ENCODE measurements around the gene TRIM37.

Gene TRIM37

GRCh38 chr17:59106463-59107305 is at the start of gene TRIM37:
Gene TRIM37 (minus strand): TSS chr17:59106880. CDS start chr17:59106461, 419 bp downstream.
- H3K27me3 ChIP-seq (ENCODE audit: control insufficient read depth, insufficient read depth, low read length) = no peaks in the 10 kb centered on the region
- H3K27ac ChIP-seq (ENCODE audit: low read depth, low read length) = peak within 1 kb of the TSS; percentile 76
- H3K36me3 ChIP-seq (ENCODE audit: control insufficient read depth, insufficient read depth, low read length) = peaks cover 24% of the 10 kb centered on the region
- peaks cover 5% of the 10 kb centered on the region; the same call in 1 of the 2 replicates for H3K4me1 ChIP-seq (ENCODE audit: control insufficient read depth, insufficient read depth, low read length)
- H3K9me3 ChIP-seq (ENCODE audit: control insufficient read depth, insufficient read depth, low read depth, low read length) = no peaks in the 10 kb centered on the region
- H3K4me3 ChIP-seq (ENCODE audit: low read depth, low read length) = peak within 1 kb of the TSS; percentile 86
- peak within 1 kb of the TSS; percentile 73 for H3K9ac ChIP-seq (ENCODE audit: low read length)

GRCh38 chr17:59155439-59156177 is 48.9 kb upstream of the TRIM37 start, which contains the start of gene PRR11:
Gene PRR11 (plus strand): TSS chr17:59155746. CDS start chr17:59169753, 14,007 bp downstream.
- Histone ChIP-seq H3K4me3 (ENCODE audit: low read depth, low read length) (peak within 1 kb of the TSS; percentile 81), H3K9ac (ENCODE audit: low read length) (peak within 1 kb of the TSS; percentile 90), H3K9me3 (ENCODE audit: control insufficient read depth, insufficient read depth, low read depth, low read length) (no peaks in the 10 kb centered on the region), H3K27me3 (ENCODE audit: control insufficient read depth, insufficient read depth, low read length) (no peaks in the 10 kb centered on the region), H3K27ac (ENCODE audit: low read depth, low read length) (peak within 1 kb of the TSS; percentile 87), H3K36me3 (ENCODE audit: control insufficient read depth, insufficient read depth, low read length) (0 out of 2 replicates have a peak, but pooled peaks cover under 1% of the 10 kb centered on the region), H3K4me1 (ENCODE audit: control insufficient read depth, insufficient read depth, low read length) (peaks cover 21% of the 10 kb centered on the region)

- Histone ChIP-seq H3K9ac (ENCODE audit: low read length) (peak within 1 kb of the TSS; percentile 90), H3K9me3 (ENCODE audit: control insufficient read depth, insufficient read depth, low read depth, low read length) (no peaks in the 10 kb centered on the region), H3K4me1 (ENCODE audit: control insufficient read depth, insufficient read depth, low read length) (peaks cover 21% of the 10 kb centered on the region), H3K36me3 (ENCODE audit: control insufficient read depth, insufficient read depth, low read length) (no peaks in the 10 kb centered on the region), H3K27me3 (ENCODE audit: control insufficient read depth, insufficient read depth, low read length) (no peaks in the 10 kb centered on the region), H3K4me3 (ENCODE audit: low read depth, low read length) (peak within 1 kb of the TSS; percentile 81), H3K27ac (ENCODE audit: low read depth, low read length) (peak within 1 kb of the TSS; percentile 87)
Observed at GRCh38 chr17:59154721-59155438, 48.2 kb upstream of the TRIM37 start, which contains the start of gene SKA2. Gene SKA2 (minus strand): TSS chr17:59155186. CDS start chr17:59155163, 23 bp downstream.

- H3K9me3 ChIP-seq (ENCODE audit: control insufficient read depth, insufficient read depth, low read depth, low read length) = no peaks in the 10 kb centered on the region
- peak overlapping the region; percentile 87 for H3K27ac ChIP-seq (ENCODE audit: low read depth, low read length)
- peaks cover 21% of the 10 kb centered on the region for H3K4me1 ChIP-seq (ENCODE audit: control insufficient read depth, insufficient read depth, low read length)
- peak overlapping the region; percentile 90 for H3K9ac ChIP-seq (ENCODE audit: low read length)
- H3K36me3 ChIP-seq (ENCODE audit: control insufficient read depth, insufficient read depth, low read length) = no peaks in the 10 kb centered on the region
- H3K4me3 ChIP-seq (ENCODE audit: low read depth, low read length) = peak overlapping the region; percentile 81
- H3K27me3 ChIP-seq (ENCODE audit: control insufficient read depth, insufficient read depth, low read length) = no peaks in the 10 kb centered on the region
Observed at GRCh38 chr17:59154292-59154720, 47.6 kb upstream of the TRIM37 start.

- H3K9ac ChIP-seq (ENCODE audit: low read length) = no peak overlapping the region
- H3K36me3 ChIP-seq (ENCODE audit: control insufficient read depth, insufficient read depth, low read length) = no peaks in the 10 kb centered on the region
- no peaks in the 10 kb centered on the region for H3K9me3 ChIP-seq (ENCODE audit: control insufficient read depth, insufficient read depth, low read depth, low read length)
- no peaks in the 10 kb centered on the region for H3K27me3 ChIP-seq (ENCODE audit: control insufficient read depth, insufficient read depth, low read length)
- no peak overlapping the region for H3K27ac ChIP-seq (ENCODE audit: low read depth, low read length)
- H3K4me3 ChIP-seq (ENCODE audit: low read depth, low read length) = peak overlapping the region; percentile 81
- H3K4me1 ChIP-seq (ENCODE audit: control insufficient read depth, insufficient read depth, low read length) = peaks cover 21% of the 10 kb centered on the region
Observed at GRCh38 chr17:59152925-59153324, 46.2 kb upstream of the TRIM37 start.

- Histone ChIP-seq H3K27ac (ENCODE audit: low read depth, low read length) (no peak overlapping the region), H3K9me3 (ENCODE audit: control insufficient read depth, insufficient read depth, low read depth, low read length) (no peaks in the 10 kb centered on the region), H3K36me3 (ENCODE audit: control insufficient read depth, insufficient read depth, low read length) (no peaks in the 10 kb centered on the region), H3K4me3 (ENCODE audit: low read depth, low read length) (peak overlapping the region; percentile 24; the same call in 1 of the 2 replicates), H3K4me1 (ENCODE audit: control insufficient read depth, insufficient read depth, low read length) (peaks cover 21% of the 10 kb centered on the region), H3K9ac (ENCODE audit: low read length) (no peak overlapping the region), H3K27me3 (ENCODE audit: control insufficient read depth, insufficient read depth, low read length) (no peaks in the 10 kb centered on the region)
Observed at GRCh38 chr17:59151591-59151990, 44.9 kb upstream of the TRIM37 start.

DNA sequence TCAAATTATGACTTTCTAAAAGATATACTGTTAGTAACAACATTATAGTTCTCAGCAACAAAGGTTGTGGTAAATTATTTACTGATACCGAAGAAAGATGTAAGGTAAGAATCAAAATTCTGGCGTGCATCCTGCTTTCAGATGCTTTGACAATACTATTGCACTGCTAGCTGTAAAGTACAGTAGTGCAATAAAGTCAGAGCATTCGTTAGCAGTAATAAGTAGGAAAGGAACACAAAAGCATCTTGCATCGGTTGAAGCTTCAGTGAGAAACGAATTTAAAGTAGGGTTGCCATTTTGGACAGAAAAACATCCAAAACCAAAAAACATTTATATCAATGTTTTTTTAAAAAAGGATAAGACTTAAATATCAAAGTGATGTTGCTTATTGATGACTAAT is 44.3 kb upstream of the TRIM37 start:
- no peaks in the 10 kb centered on the region for H3K9me3 ChIP-seq (ENCODE audit: control insufficient read depth, insufficient read depth, low read depth, low read length)
- H3K4me1 ChIP-seq (ENCODE audit: control insufficient read depth, insufficient read depth, low read length) = peaks cover 21% of the 10 kb centered on the region
- no peak overlapping the region for H3K9ac ChIP-seq (ENCODE audit: low read length)
- H3K27ac ChIP-seq (ENCODE audit: low read depth, low read length) = no peak overlapping the region
- no peaks in the 10 kb centered on the region for H3K27me3 ChIP-seq (ENCODE audit: control insufficient read depth, insufficient read depth, low read length)
- H3K36me3 ChIP-seq (ENCODE audit: control insufficient read depth, insufficient read depth, low read length) = no peaks in the 10 kb centered on the region
- H3K4me3 ChIP-seq (ENCODE audit: low read depth, low read length) = no peak overlapping the region

- Histone ChIP-seq H3K27me3 (ENCODE audit: control insufficient read depth, insufficient read depth, low read length) (no peaks in the 10 kb centered on the region), H3K4me3 (ENCODE audit: low read depth, low read length) (no peak overlapping the region), H3K27ac (ENCODE audit: low read depth, low read length) (no peak overlapping the region), H3K36me3 (ENCODE audit: control insufficient read depth, insufficient read depth, low read length) (0 out of 2 replicates have a peak, but pooled peaks cover 3% of the 10 kb centered on the region), H3K9me3 (ENCODE audit: control insufficient read depth, insufficient read depth, low read depth, low read length) (no peaks in the 10 kb centered on the region), H3K9ac (ENCODE audit: low read length) (no peak overlapping the region), H3K4me1 (ENCODE audit: control insufficient read depth, insufficient read depth, low read length) (peaks cover 21% of the 10 kb centered on the region)
Observed at GRCh38 chr17:59149841-59150511, 43.3 kb upstream of the TRIM37 start.

DNA sequence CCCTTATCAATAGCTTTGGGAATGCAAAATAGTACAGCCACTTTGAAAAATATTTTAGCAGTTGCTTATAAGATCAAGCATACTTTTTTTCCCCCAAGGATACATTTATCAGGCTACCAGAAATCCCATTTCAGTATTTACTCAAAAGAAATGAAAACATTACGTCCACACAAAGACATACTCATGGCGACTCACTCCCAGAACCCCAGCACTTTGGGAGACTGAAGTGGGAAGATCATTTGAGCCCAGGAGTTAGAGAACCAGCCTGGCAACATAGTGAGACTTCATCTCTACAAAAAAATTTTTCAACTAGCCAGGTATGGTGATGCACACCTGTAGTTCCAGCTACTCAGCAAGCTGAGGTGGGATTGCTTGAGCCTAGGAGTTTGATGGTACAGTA is 42.4 kb upstream of the TRIM37 start:
- Histone ChIP-seq H3K9me3 (ENCODE audit: control insufficient read depth, insufficient read depth, low read depth, low read length) (no peaks in the 10 kb centered on the region), H3K27me3 (ENCODE audit: control insufficient read depth, insufficient read depth, low read length) (no peaks in the 10 kb centered on the region), H3K36me3 (ENCODE audit: control insufficient read depth, insufficient read depth, low read length) (peaks cover 7% of the 10 kb centered on the region), H3K27ac (ENCODE audit: low read depth, low read length) (no peak overlapping the region), H3K4me3 (ENCODE audit: low read depth, low read length) (no peak overlapping the region), H3K4me1 (ENCODE audit: control insufficient read depth, insufficient read depth, low read length) (peaks cover 21% of the 10 kb centered on the region), H3K9ac (ENCODE audit: low read length) (no peak overlapping the region)

GRCh38 chr17:59145571-59146096 is 39.0 kb upstream of the TRIM37 start:
- Histone ChIP-seq H3K4me3 (ENCODE audit: low read depth, low read length) (no peak overlapping the region), H3K9me3 (ENCODE audit: control insufficient read depth, insufficient read depth, low read depth, low read length) (no peaks in the 10 kb centered on the region), H3K27ac (ENCODE audit: low read depth, low read length) (no peak overlapping the region), H3K27me3 (ENCODE audit: control insufficient read depth, insufficient read depth, low read length) (no peaks in the 10 kb centered on the region), H3K36me3 (ENCODE audit: control insufficient read depth, insufficient read depth, low read length) (peaks cover 14% of the 10 kb centered on the region), H3K4me1 (ENCODE audit: control insufficient read depth, insufficient read depth, low read length) (no peaks in the 10 kb centered on the region), H3K9ac (ENCODE audit: low read length) (no peak overlapping the region)

Measured in HUES6 (cell line).